ENCODE data around the gene SOWAHA.

- TF ChIP-seq, protein P1, sequence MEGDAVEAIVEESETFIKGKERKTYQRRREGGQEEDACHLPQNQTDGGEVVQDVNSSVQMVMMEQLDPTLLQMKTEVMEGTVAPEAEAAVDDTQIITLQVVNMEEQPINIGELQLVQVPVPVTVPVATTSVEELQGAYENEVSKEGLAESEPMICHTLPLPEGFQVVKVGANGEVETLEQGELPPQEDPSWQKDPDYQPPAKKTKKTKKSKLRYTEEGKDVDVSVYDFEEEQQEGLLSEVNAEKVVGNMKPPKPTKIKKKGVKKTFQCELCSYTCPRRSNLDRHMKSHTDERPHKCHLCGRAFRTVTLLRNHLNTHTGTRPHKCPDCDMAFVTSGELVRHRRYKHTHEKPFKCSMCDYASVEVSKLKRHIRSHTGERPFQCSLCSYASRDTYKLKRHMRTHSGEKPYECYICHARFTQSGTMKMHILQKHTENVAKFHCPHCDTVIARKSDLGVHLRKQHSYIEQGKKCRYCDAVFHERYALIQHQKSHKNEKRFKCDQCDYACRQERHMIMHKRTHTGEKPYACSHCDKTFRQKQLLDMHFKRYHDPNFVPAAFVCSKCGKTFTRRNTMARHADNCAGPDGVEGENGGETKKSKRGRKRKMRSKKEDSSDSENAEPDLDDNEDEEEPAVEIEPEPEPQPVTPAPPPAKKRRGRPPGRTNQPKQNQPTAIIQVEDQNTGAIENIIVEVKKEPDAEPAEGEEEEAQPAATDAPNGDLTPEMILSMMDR (conservative IDR thresholded peaks at IDR 0.05; ENCODE audit: low read depth, low read length) = no peak
- no peak for TF ChIP-seq EZH2 (IDR thresholded peaks at IDR 0.05; ENCODE audit: borderline replicate concordance, low read depth, low read length, poor library complexity, severe bottlenecking)
Measured at GRCh38 chr5:132836852-132837251, 23.8 kb downstream of the SOWAHA start.

Measured in A673 (cell line).